GM12865 (cell line): ENCODE data around the gene SAMD5.

Experiments used
- DNase-seq: peaks from one replicate; pipeline ENCODE4 v3.0.0; 2010; ENCODE audit warnings: low read depth
- H3K4me3 ChIP-seq: 2 replicates; pipeline ENCODE4 v1.5.1; 2011; ENCODE audit warnings: mild to moderate bottlenecking, low read depth, low read length, control low read depth
- CTCF ChIP-seq: IDR thresholded peaks from 2 replicates; pipeline ENCODE4 v1.5.1; 2011; ENCODE audit warnings: low read length, control low read depth, low read depth, inconsistent platforms; ENCODE audit not compliant: insufficient read depth; ENCODE audit errors: missing control alignments

SAMD5 gene

GRCh38 chr6:147553099-147553498, 44.6 kb downstream of the SAMD5 start:
- no peak overlapping the region for H3K4me3 ChIP-seq
- no peak for DNase-seq
- no peak for TF ChIP-seq CTCF

- no peak for DNase-seq
- TF ChIP-seq CTCF, result no peak
- H3K4me3 ChIP-seq, result no peak overlapping the region
Measured at GRCh38 chr6:147554281-147554680, 45.8 kb downstream of the SAMD5 start.

GRCh38 chr6:147559006-147559405, 50.5 kb downstream of the SAMD5 start:
- no peak for DNase-seq
- H3K4me3 ChIP-seq, result no peak overlapping the region
- no peak for TF ChIP-seq CTCF

GRCh38 chr6:147560670-147561069, 52.2 kb downstream of the SAMD5 start:
- no peak overlapping the region for H3K4me3 ChIP-seq
- no peak for DNase-seq
- no peak for TF ChIP-seq CTCF

- no peak for TF ChIP-seq CTCF
- no peak overlapping the region for H3K4me3 ChIP-seq
- no peak for DNase-seq
Measured at GRCh38 chr6:147561726-147562125, 53.2 kb downstream of the SAMD5 start.

GRCh38 chr6:147563472-147563871, 55.0 kb downstream of the SAMD5 start:
- no peak for DNase-seq
- no peak for TF ChIP-seq CTCF
- no peak overlapping the region for H3K4me3 ChIP-seq

- no peak overlapping the region for H3K4me3 ChIP-seq
- TF ChIP-seq CTCF, result no peak
- DNase-seq, result no peak
Measured at GRCh38 chr6:147564556-147564955, 56.1 kb downstream of the SAMD5 start.
